H9 (cell line): Measurements from ENCODE around the gene NDOR1. TPM values are rescaled to one million over a fixed set of nuclear protein-coding genes. Genes with fewer than 3 reads are reported as not detected.

ENCODE experiments used
- DNase-seq: peaks from one replicate; pipeline ENCODE4 v3.0.0-alpha.2; 2017
- H2AFZ ChIP-seq: one replicate; pipeline ENCODE4 v1.6.1; 2013; ENCODE audit warnings: mild to moderate bottlenecking, low read length, control low read depth, moderate library complexity
- H2AK5ac ChIP-seq: 2 replicates; pipeline ENCODE4 v1.6.1; 2013; ENCODE audit warnings: low read length, control low read depth, mixed read lengths; ENCODE audit not compliant: insufficient read length
- H2BK120ac ChIP-seq: one replicate; pipeline ENCODE4 v1.6.1; 2013; ENCODE audit warnings: low read depth, mild to moderate bottlenecking, low read length, control low read depth, inconsistent platforms; ENCODE audit not compliant: poor library complexity, severe bottlenecking
- H2BK12ac ChIP-seq: 2 replicates; pipeline ENCODE4 v1.6.1; 2013; ENCODE audit warnings: low read length, control low read depth, mixed read lengths, low read depth; ENCODE audit not compliant: insufficient read length
- H2BK15ac ChIP-seq: 2 replicates; pipeline ENCODE4 v1.6.1; 2013; ENCODE audit warnings: low read depth, low read length, control low read depth
- H2BK20ac ChIP-seq: one replicate; pipeline ENCODE4 v1.6.1; 2013; ENCODE audit warnings: low read depth, mild to moderate bottlenecking, low read length, control low read depth, inconsistent platforms; ENCODE audit not compliant: poor library complexity, severe bottlenecking
- H2BK5ac ChIP-seq: 2 replicates; pipeline ENCODE4 v1.6.1; 2013; ENCODE audit warnings: low read length, control low read depth, mixed read lengths; ENCODE audit not compliant: insufficient read length
- H3K14ac ChIP-seq: 2 replicates; pipeline ENCODE4 v1.6.1; 2013; ENCODE audit warnings: low read length, control low read depth; ENCODE audit not compliant: insufficient read depth
- H3K18ac ChIP-seq: 2 replicates; pipeline ENCODE4 v1.6.1; 2013; ENCODE audit warnings: low read depth, mild to moderate bottlenecking, mixed read lengths, low read length, control low read depth; ENCODE audit not compliant: insufficient read length
- H3K23ac ChIP-seq: 2 replicates; pipeline ENCODE4 v1.6.1; 2013; ENCODE audit warnings: low read length, control low read depth, mixed read lengths, low read depth; ENCODE audit not compliant: insufficient read length
- H3K23me2 ChIP-seq: 2 replicates; pipeline ENCODE4 v1.6.1; 2013; ENCODE audit warnings: low read depth, mild to moderate bottlenecking, mixed read lengths, low read length, control low read depth; ENCODE audit not compliant: insufficient read length, poor library complexity, severe bottlenecking
- H3K27ac ChIP-seq: 2 replicates; pipeline ENCODE4 v1.5.1; 2013; ENCODE audit warnings: low read length, control low read depth, mixed read lengths, low read depth; ENCODE audit not compliant: insufficient read length
- H3K27me3 ChIP-seq: 2 replicates; pipeline ENCODE4 v1.6.1; 2013; ENCODE audit warnings: low read length, control low read depth, inconsistent platforms; ENCODE audit not compliant: insufficient read depth
- H3K4ac ChIP-seq: 2 replicates; pipeline ENCODE4 v1.6.1; 2013; ENCODE audit warnings: low read depth, mild to moderate bottlenecking, control low read depth, inconsistent platforms, low read length, moderate library complexity
- H3K4me1 ChIP-seq: 2 replicates; pipeline ENCODE4 v1.6.1; 2013; ENCODE audit warnings: low read length, control low read depth, inconsistent platforms; ENCODE audit not compliant: insufficient read depth
- H3K4me2 ChIP-seq: 2 replicates; pipeline ENCODE4 v1.6.1; 2013; ENCODE audit warnings: low read length, control low read depth, mixed read lengths; ENCODE audit not compliant: insufficient read length, insufficient read depth
- H3K56ac ChIP-seq: 2 replicates; pipeline ENCODE4 v1.6.1; 2013; ENCODE audit warnings: low read depth, mild to moderate bottlenecking, mixed read lengths, low read length, control low read depth; ENCODE audit not compliant: insufficient read length
- H3K79me1 ChIP-seq: 2 replicates; pipeline ENCODE4 v1.6.1; 2013; ENCODE audit warnings: low read depth, mild to moderate bottlenecking, moderate library complexity, low read length, control low read depth, inconsistent platforms; ENCODE audit not compliant: insufficient read depth, poor library complexity, severe bottlenecking
- H3K79me2 ChIP-seq: 2 replicates; pipeline ENCODE4 v1.6.1; 2013; ENCODE audit warnings: low read length, control low read depth, inconsistent platforms; ENCODE audit not compliant: insufficient read depth
- H3K9ac ChIP-seq: 2 replicates; pipeline ENCODE4 v1.6.1; 2013; ENCODE audit warnings: low read length, control low read depth, mixed read lengths; ENCODE audit not compliant: insufficient read length; ENCODE audit errors: extremely low read depth
- H3K9me3 ChIP-seq: one replicate; pipeline ENCODE4 v1.6.1; 2013; ENCODE audit warnings: low read depth, low read length, inconsistent platforms; ENCODE audit not compliant: control insufficient read depth
- H3T11ph ChIP-seq: one replicate; pipeline ENCODE4 v1.6.1; 2013; ENCODE audit warnings: mild to moderate bottlenecking, low read length, control low read depth, inconsistent platforms
- H4K20me1 ChIP-seq: one replicate; pipeline ENCODE4 v1.6.1; 2013; ENCODE audit not compliant: control insufficient read depth, insufficient read length, insufficient read depth
- H4K5ac ChIP-seq: 2 replicates; pipeline ENCODE4 v1.6.1; 2013; ENCODE audit warnings: low read depth, mild to moderate bottlenecking, mixed read lengths, low read length, control low read depth; ENCODE audit not compliant: insufficient read length
- H4K8ac ChIP-seq: replicated peaks from 2 replicates; pipeline ENCODE4 v1.6.1; 2013; ENCODE audit warnings: low read length, control low read depth, mixed read lengths, low read depth; ENCODE audit not compliant: insufficient read length
- H4K91ac ChIP-seq: 2 replicates; pipeline ENCODE4 v1.6.1; 2013; ENCODE audit warnings: low read depth, mild to moderate bottlenecking, moderate library complexity, mixed read lengths, low read length, control low read depth; ENCODE audit not compliant: insufficient read length
- H3K27ac Mint-ChIP-seq, 3 experiments: 2 replicates in 2 of 3; 3 replicates in 1 of 3; pipeline ENCODE4 v1.8.0; 2020 to 2021; ENCODE audit warnings: mixed read lengths in 3 of 3, mild to moderate bottlenecking in 1 of 3, moderate library complexity in 1 of 3
- H3K27me3 Mint-ChIP-seq: 2 replicates; pipeline ENCODE4 v1.8.0; 2021; ENCODE audit warnings: low read depth, mild to moderate bottlenecking, moderate library complexity, mixed read lengths
- H3K36me3 Mint-ChIP-seq, 3 experiments: 2 replicates in 2 of 3; 3 replicates in 1 of 3; pipeline ENCODE4 v1.8.0; 2020 to 2021; ENCODE audit warnings: low read depth in 3 of 3, mixed read lengths in 3 of 3; ENCODE audit not compliant: insufficient read depth in 1 of 3
- H3K4me1 Mint-ChIP-seq, 2 experiments: 2 replicates each; pipeline ENCODE4 v1.8.0; 2020; ENCODE audit warnings: mixed read lengths in 2 of 2
- H3K4me3 Mint-ChIP-seq, 2 experiments: 2 replicates in 1 of 2; 3 replicates in 1 of 2; pipeline ENCODE4 v1.8.0; 2020 to 2021; ENCODE audit warnings: mild to moderate bottlenecking in 2 of 2, mixed read lengths in 2 of 2, moderate library complexity in 1 of 2
- H3K9me3 Mint-ChIP-seq, 2 experiments: 2 replicates in 1 of 2; 3 replicates in 1 of 2; pipeline ENCODE4 v1.8.0; 2020; ENCODE audit warnings: mild to moderate bottlenecking in 2 of 2, mixed read lengths in 2 of 2, moderate library complexity in 1 of 2
- CTCF ChIP-seq: fragments of 200-600 bp; sonication (generic); conservative IDR thresholded peaks from 3 replicates; pipeline ENCODE4 v1.8.0; 2021; ENCODE audit warnings: antibody characterized with exemption, mild to moderate bottlenecking
- WGBS: extraction: QIAGEN DNeasy Blood & Tissue Kit; methylation state at CpG from one replicate; pipeline ENCODE4 v1.1.7; 2013; ENCODE audit warnings: missing lambda C conversion rate, low lambda C conversion rate, mixed read lengths; ENCODE audit not compliant: insufficient read length; ENCODE audit errors: extremely low coverage; 5-methylcytosine and 5-hydroxymethylcytosine counted together
- total RNA-seq: library from RNA; stranded (reverse); gene quantifications from 2 replicates; pipeline ENCODE4 v1.2.1, GENCODE V29; 2021

NDOR1 gene
- total RNA-seq, 1 experiment from 2014 or later: 44.1 TPM

GRCh38 chr9:137245450-137246421, 40.2 kb downstream of the NDOR1 start:
- Mint-ChIP-seq H3K4me3 (no peak overlapping the region; a peak in 1 of 5 replicates), H3K4me1 (peaks cover 17 to 25% of the 10 kb centered on the region in 2 experiments), H3K27me3 (peaks cover 40% of the 10 kb centered on the region), H3K9me3 (no peaks in the 10 kb centered on the region; a peak in 2 of 5 replicates), H3K36me3 (peaks cover 19 to 26% (median 19%) of the 10 kb centered on the region in 3 experiments), H3K27ac (no peak overlapping the region)
- Histone ChIP-seq H2BK12ac (no peak overlapping the region), H2BK20ac (no peak overlapping the region), H3K18ac (no peak overlapping the region), H3K4me1 (no peaks in the 10 kb centered on the region; the same call in 1 of the 2 replicates), H2AFZ (no peak overlapping the region), H3K14ac (no peak overlapping the region; the same call in 1 of the 2 replicates), H3K4ac (no peak overlapping the region), H3K27ac (no peak overlapping the region), H4K91ac (no peak overlapping the region), H3K23me2 (peaks cover 12% of the 10 kb centered on the region), H3K9ac (no peak overlapping the region), H3K27me3 (no peaks in the 10 kb centered on the region), H4K20me1 (peaks cover 3% of the 10 kb centered on the region), H4K5ac (no peak overlapping the region), H3K23ac (no peak overlapping the region), H3K79me2 (no peaks in the 10 kb centered on the region), H3K4me2 (no peak overlapping the region), H3K56ac (no peak overlapping the region), H2BK120ac (no peak overlapping the region), H3K9me3 (no peaks in the 10 kb centered on the region), H3T11ph (no peak overlapping the region), H3K79me1 (no peaks in the 10 kb centered on the region), H2AK5ac (no peak overlapping the region), H2BK5ac (no peak overlapping the region), H2BK15ac (no peak overlapping the region), H4K8ac (no peak overlapping the region)
- WGBS: no CpG with 5 or more reads among the region's 25 CpGs
- DNase-seq: no peak
- TF ChIP-seq CTCF: no peak
